ENCODE data around the gene SEMA4A.
A peak's percentile ranks its signal among the peaks of the same experiment; 100 is the strongest.
"Not testable (repeated sequence)": the region's sequence is repeated elsewhere in the genome, so short reads cannot be mapped to it uniquely, and the experiment has no call there.

The SEMA4A gene

GRCh38 chr1:156153362-156153761 lies at the start of gene SEMA4A:
SEMA4A (plus strand) TSS chr1:156153585; CDS start chr1:156154579, 994 bp downstream.
- no peak for DNase-seq

GRCh38 chr1:156104065-156104810 lies 49.1 kb upstream of the SEMA4A start:
- DNase-seq, result peak in 1 of 2 donors; percentile 20

GRCh38 chr1:156104861-156105832 lies 48.2 kb upstream of the SEMA4A start:
- no peak for DNase-seq

GRCh38 chr1:156106624-156107488 lies 46.5 kb upstream of the SEMA4A start:
- no peak for DNase-seq

- no peak for DNase-seq
Observed at GRCh38 chr1:156108057-156108456, 45.3 kb upstream of the SEMA4A start.

GRCh38 chr1:156108664-156109241 lies 44.6 kb upstream of the SEMA4A start:
- DNase-seq, result no peak

- DNase-seq, result no peak
Observed at GRCh38 chr1:156110252-156110651, 43.1 kb upstream of the SEMA4A start.

- DNase-seq, result no peak
Observed at GRCh38 chr1:156111355-156111962, 41.9 kb upstream of the SEMA4A start.

GRCh38 chr1:156112276-156113137 lies 40.9 kb upstream of the SEMA4A start:
- DNase-seq, result no peak

GRCh38 chr1:156113282-156113950 lies 40.0 kb upstream of the SEMA4A start:
- DNase-seq, result no peak

- DNase-seq, result peak; percentile 72 to 87
Observed at GRCh38 chr1:156114101-156114918, 39.1 kb upstream of the SEMA4A start, which contains the start of gene LMNA. LMNA (plus strand) TSS chr1:156114711; CDS start chr1:156114919, 208 bp downstream.

- DNase-seq, result peak in 1 of 2 donors; percentile 26
Observed at GRCh38 chr1:156114919-156115513, 38.4 kb upstream of the SEMA4A start.

- DNase-seq, result peak in 1 of 2 donors; percentile 57
Observed at GRCh38 chr1:156115514-156116374, 37.6 kb upstream of the SEMA4A start.

GRCh38 chr1:156116731-156117130 lies 36.7 kb upstream of the SEMA4A start:
- not testable (repeated sequence) for DNase-seq

GRCh38 chr1:156117414-156118176 lies 35.8 kb upstream of the SEMA4A start:
- no peak for DNase-seq

- no peak for DNase-seq
Observed at GRCh38 chr1:156118177-156118868, 35.1 kb upstream of the SEMA4A start.
